Activated CD8-positive, alpha-beta memory T cell treated with anti-CD3 and anti-CD28 coated beads, Interleukin-2, amount 50 U/mL, for 48 hours (primary cell): ENCODE data around the gene PTPRG.

Experiments used
- DNase-seq: peaks from one replicate; pipeline ENCODE4 v3.0.0-alpha.2; 2020

Gene PTPRG

GRCh38 chr3:62208385-62208784, 647.0 kb downstream of the PTPRG start:
- no peak for DNase-seq

GRCh38 chr3:62209101-62209500, 647.7 kb downstream of the PTPRG start:
- no peak for DNase-seq

GRCh38 chr3:62210011-62210410, 648.6 kb downstream of the PTPRG start:
- DNase-seq: no peak

- DNase-seq: no peak
These were observed 650.5 kb downstream of the PTPRG start for GRCh38 chr3:62211675-62212429.

GRCh38 chr3:62214850-62215249, 653.5 kb downstream of the PTPRG start:
- no peak for DNase-seq

GRCh38 chr3:62220616-62221015, 659.2 kb downstream of the PTPRG start:
- DNase-seq: no peak

- no peak for DNase-seq
These were observed 663.7 kb downstream of the PTPRG start for GRCh38 chr3:62225051-62225450.

GRCh38 chr3:62226601-62227339, 665.4 kb downstream of the PTPRG start:
- no peak for DNase-seq

GRCh38 chr3:62228467-62228866, 667.1 kb downstream of the PTPRG start:
- DNase-seq: no peak

- no peak for DNase-seq
These were observed 667.8 kb downstream of the PTPRG start for GRCh38 chr3:62229211-62229610.

- no peak for DNase-seq
These were observed 668.5 kb downstream of the PTPRG start for GRCh38 chr3:62229908-62230307.

- no peak for DNase-seq
These were observed 671.7 kb downstream of the PTPRG start for GRCh38 chr3:62233065-62233464.

- no peak for DNase-seq
These were observed 674.6 kb downstream of the PTPRG start for GRCh38 chr3:62236016-62236415.

- no peak for DNase-seq
These were observed 676.0 kb downstream of the PTPRG start for GRCh38 chr3:62237286-62237948.

- no peak for DNase-seq
These were observed 676.6 kb downstream of the PTPRG start for GRCh38 chr3:62238003-62238402.

- no peak for DNase-seq
These were observed 677.1 kb downstream of the PTPRG start for GRCh38 chr3:62238431-62238830.

GRCh38 chr3:62241279-62241678, 679.9 kb downstream of the PTPRG start:
- DNase-seq: no peak

- DNase-seq: no peak
These were observed 681.6 kb downstream of the PTPRG start for GRCh38 chr3:62242831-62243509.

GRCh38 chr3:62246094-62246493, 684.7 kb downstream of the PTPRG start:
- DNase-seq: no peak

- DNase-seq: no peak
These were observed 685.6 kb downstream of the PTPRG start for GRCh38 chr3:62246985-62247384.

- DNase-seq: no peak
These were observed 687.5 kb downstream of the PTPRG start for GRCh38 chr3:62248734-62249483.

- no peak for DNase-seq
These were observed 688.1 kb downstream of the PTPRG start for GRCh38 chr3:62249484-62249776.
